GM12878 (cell line): ENCODE measurements around the gene PCDHGA1. TPM values are rescaled to one million over a fixed set of nuclear protein-coding genes. Genes with fewer than 3 reads are reported as not detected.

Experiments used
- ATAC-seq: fragments of 200-7000 bp; cut with Tn5 transposase; 3 replicates; pipeline ENCODE4 v1.9.1; 2020; ENCODE audit warnings: mild to moderate bottlenecking, moderate library complexity
- BruUV-seq: library from RNA; stranded (reverse); fragments of 400-500 nt; replicated peaks from 2 replicates; lab custom pipeline; 2021; lab: Mats Ljungman, UMichigan
- CTCF ChIA-PET: fragments of 300-600 bp; sonication (Branson Sonifier 250); formaldehyde crosslinking; extraction: SDS; loops from one replicate; lab custom pipeline; 2021; ENCODE audit warnings: inconsistent platforms; lab: Yijun Ruan, JAX
- POLR2A ChIA-PET: fragments of 350-600 bp; formaldehyde crosslinking; extraction: SDS; loops from one replicate; lab custom pipeline; 2021; ENCODE audit warnings: inconsistent platforms; lab: Charles Lee
- RAD21 ChIA-PET: fragments of 300-600 bp; sonication (Branson Sonifier 250); formaldehyde crosslinking; loops from one replicate; lab custom pipeline; 2023; ENCODE audit warnings: antibody characterized with exemption; ENCODE audit not compliant: unreplicated experiment; lab: Charles Lee
- SMC1A ChIA-PET: fragments of 300-600 bp; sonication (Branson Sonifier 250); formaldehyde crosslinking; loops from one replicate; lab custom pipeline; 2023; ENCODE audit not compliant: unreplicated experiment, uncharacterized antibody; lab: Charles Lee
- DNase-seq: peaks from one replicate; pipeline ENCODE4 v3.0.0-alpha.2; 2011; ENCODE audit warnings: low read depth, low spot score
- FAIRE-seq: peaks from 3 replicates; lab custom pipeline; 2011; peaks lifted over from hg19 to GRCh38; lab: Jason Lieb, UNC
- H2AFZ ChIP-seq: 2 replicates; pipeline ENCODE4 v1.6.0; 2011; ENCODE audit warnings: low read depth, low read length, control low read depth; ENCODE audit not compliant: control insufficient read depth
- H3K27ac ChIP-seq: 2 replicates; pipeline ENCODE4 v1.5.1; 2011; ENCODE audit warnings: control low read depth; ENCODE audit not compliant: control insufficient read depth, insufficient read depth
- H3K27me3 ChIP-seq, 2 experiments: replicated peaks in 1 of 2; 2 replicates each; pipeline versions ENCODE4 v1.6.0 to v1.6.1; 2011; ENCODE audit warnings: low read length in 1 of 2; ENCODE audit not compliant: control insufficient read depth in 2 of 2, insufficient read depth in 2 of 2
- H3K36me3 ChIP-seq, 2 experiments: 2 replicates each; pipeline ENCODE4 v1.5.1; 2011; ENCODE audit warnings: low read length in 1 of 2; ENCODE audit not compliant: control insufficient read depth in 2 of 2, insufficient read depth in 2 of 2
- H3K4me1 ChIP-seq: 2 replicates; pipeline ENCODE4 v1.6.1; 2011; ENCODE audit warnings: mild to moderate bottlenecking, low read length, moderate library complexity, mixed read lengths; ENCODE audit not compliant: control insufficient read depth, insufficient read depth
- H3K4me2 ChIP-seq: 2 replicates; pipeline ENCODE4 v1.6.0; 2011; ENCODE audit warnings: control low read depth; ENCODE audit not compliant: control insufficient read depth, insufficient read depth
- H3K4me3 ChIP-seq: fragments of 200-600 bp; sonication (generic); 2 replicates; pipeline ENCODE4 v1.5.1; 2016
- H3K79me2 ChIP-seq: 2 replicates; pipeline ENCODE4 v1.6.0; 2011; ENCODE audit warnings: low read length; ENCODE audit not compliant: control insufficient read depth, insufficient read depth
- H3K9ac ChIP-seq: 2 replicates; pipeline ENCODE4 v1.8.0; 2011; ENCODE audit warnings: low read length, control low read depth, mixed read lengths; ENCODE audit not compliant: control insufficient read depth, insufficient read depth
- H3K9me3 ChIP-seq: replicated peaks from 3 replicates; pipeline ENCODE4 v1.5.1; 2011; ENCODE audit warnings: mild to moderate bottlenecking, low read length; ENCODE audit not compliant: control insufficient read depth, insufficient read depth
- H4K20me1 ChIP-seq: 2 replicates; pipeline ENCODE4 v1.6.0; 2011; ENCODE audit not compliant: control insufficient read depth, insufficient read depth
- ASH2L ChIP-seq: fragments of 300-600, 200-600 bp; sonication (generic); IDR thresholded peaks from 2 replicates; pipeline ENCODE4 v1.6.1; 2017; ENCODE audit warnings: low read depth, mild to moderate bottlenecking, borderline replicate concordance
- BCLAF1 ChIP-seq: fragments of 450-650 bp; IDR thresholded peaks from 2 replicates; pipeline ENCODE4 v1.6.1; 2017; ENCODE audit warnings: antibody characterized with exemption, mild to moderate bottlenecking, moderate library complexity
- BHLHE40 ChIP-seq, 2 experiments: fragments of 450-650 bp in 1 of 2; IDR thresholded peaks; 2 replicates each; pipeline ENCODE4 v1.6.1; 2011 to 2017; ENCODE audit warnings: low read depth in 2 of 2, borderline replicate concordance in 1 of 2, improper control_type of control experiment in 1 of 2, low read length in 1 of 2, mild to moderate bottlenecking in 1 of 2
- CHD4 ChIP-seq: fragments of 200-600 bp; sonication (generic); IDR thresholded peaks from 2 replicates; pipeline ENCODE4 v1.6.1; 2016; ENCODE audit warnings: mild to moderate bottlenecking
- GABPA ChIP-seq: IDR thresholded peaks from 2 replicates; pipeline ENCODE4 v1.6.1; 2014; ENCODE audit warnings: antibody characterized with exemption, low read depth, mild to moderate bottlenecking, inconsistent platforms
- NBN ChIP-seq: fragments of 450-650 bp; IDR thresholded peaks from 2 replicates; pipeline ENCODE4 v1.6.1; 2016
- NFYA ChIP-seq: IDR thresholded peaks from 2 replicates; pipeline ENCODE4 v1.6.1; 2011; ENCODE audit warnings: low read depth, mild to moderate bottlenecking, low read length, improper control_type of control experiment, borderline replicate concordance
- SRF ChIP-seq, 2 experiments: IDR thresholded peaks; 2 replicates each; pipeline ENCODE4 v1.6.1; 2011; ENCODE audit warnings: low read depth in 2 of 2, low read length in 2 of 2, mild to moderate bottlenecking in 1 of 2, moderate library complexity in 1 of 2
- YBX1 ChIP-seq: fragments of 450-650 bp; IDR thresholded peaks from 2 replicates; pipeline ENCODE4 v1.6.1; 2016; ENCODE audit warnings: antibody characterized with exemption
- ZBTB40 ChIP-seq: fragments of 450-650 bp; IDR thresholded peaks from 2 replicates; pipeline ENCODE4 v1.6.1; 2016; ENCODE audit warnings: mild to moderate bottlenecking, moderate library complexity, borderline replicate concordance
- ZNF274 ChIP-seq: IDR thresholded peaks from one replicate; pipeline ENCODE4 v1.8.0; 2011; ENCODE audit not compliant: insufficient read length, insufficient read depth
- WGBS: methylation state at CpG from one replicate; pipeline ENCODE4 v1.1.6; 2016; ENCODE audit warnings: low lambda C conversion rate; ENCODE audit not compliant: insufficient replicate concordance, insufficient coverage; ENCODE audit errors: missing lambda C conversion rate; 5-methylcytosine and 5-hydroxymethylcytosine counted together
- in situ Hi-C: fragments of 300-500 bp; cut with MboI; formaldehyde crosslinking; loops from 9 replicates; pipeline ENCODE4 v1.14.3; 2018; ENCODE audit warnings: mixed read lengths
- intact Hi-C: fragments of 100-400 bp; cut with micrococcal nuclease; formaldehyde crosslinking; loops from one replicate; pipeline ENCODE4 v1.14.2; 2022; ENCODE audit not compliant: unreplicated experiment
- polyA plus RNA-seq, 11 experiments: library from polyadenylated mRNA; depleted of rRNA in 4 of 11; unstranded in 6 of 11; stranded (reverse) in 5 of 11; fragments of >200 nt; fragmentation: Nextera tagmentation in 4 of 11; fragmentation: Illumina TruSeq in 1 of 11; extraction: Ambion mirVana in 4 of 11; extraction: Trizol in 1 of 11; gene quantifications; 1 replicate in 1 of 11; 2 replicates in 10 of 11; pipeline versions ENCODE4 v1.2.1 to v1.2.3, GENCODE V29; 2011 to 2016; ENCODE audit warnings: inconsistent platforms in 2 of 11, missing spikeins in 2 of 11, low read depth in 1 of 11
- total RNA-seq, 4 experiments: library from RNA; depleted of rRNA in 3 of 4; stranded (reverse); fragments of >200 nt in 3 of 4; fragmentation: Illumina TruSeq in 1 of 4; extraction: Trizol in 1 of 4; gene quantifications; 2 replicates each; pipeline versions ENCODE4 v1.2.1 to v1.2.3, GENCODE V29; 2013 to 2021
- TF ChIP-seq, protein P1 (sequence below): fragments of 450-650 bp; IDR thresholded peaks from 2 replicates; pipeline ENCODE4 v1.6.1; 2018; ENCODE audit warnings: borderline replicate concordance, mild to moderate bottlenecking; ENCODE audit not compliant: partially characterized antibody
- TF ChIP-seq, protein P2 (sequence below): IDR thresholded peaks from 2 replicates; pipeline ENCODE4 v1.6.1; 2011; ENCODE audit warnings: low read depth, mild to moderate bottlenecking, low read length, moderate library complexity, borderline replicate concordance; ENCODE audit errors: extremely low read depth

PCDHGA1 gene
- total and polyA plus RNA-seq, 10 of the 15 experiments (the other 5 are each of a cell fraction or from before 2014, with no cell fraction given): 0.02 to 0.51 (median 0.19) TPM; not detected in 3

- no TSS peak for BruUV-seq
- no peaks in the 10 kb centered on the region for H4K20me1 ChIP-seq
- SMC1A ChIA-PET: interaction anchor here (1.4 kb wide), 1 partner anchor 242 kb away, joined by 3 read pairs; no protein-coding TSS in a partner anchor
- no peaks in the 10 kb centered on the region for H3K4me1 ChIP-seq
- POLR2A ChIA-PET: no interaction called here
- H3K9ac ChIP-seq: no peak overlapping the region
- H2AFZ ChIP-seq: no peak overlapping the region
- H3K79me2 ChIP-seq: peaks cover 23% of the 10 kb centered on the region
- DNase-seq (no peak), ATAC-seq (no peak), FAIRE-seq (no peak)
- 25% methylated on average over 3 of the region's 3 CpGs for WGBS
- intact Hi-C loops (no loop called here), in situ Hi-C loops (loop anchor here (10.0 kb wide), 1 partner anchor 243 kb away; no protein-coding TSS in a partner anchor)
- RAD21 ChIA-PET: no interaction called here
- no peaks in the 10 kb centered on the region for H3K27me3 ChIP-seq
- CTCF ChIA-PET: interaction anchor here (0.8 to 1.5 kb wide), 2 partner anchors 17 to 91 kb away, joined by 5 to 7 read pairs; partner anchors contain the start of genes PCDHGA10 and PCDHGA2
- no peak overlapping the region for H3K4me3 ChIP-seq
- peaks cover 24% of the 10 kb centered on the region for H3K9me3 ChIP-seq
- no peak overlapping the region for H3K27ac ChIP-seq
- H3K4me2 ChIP-seq: no peak overlapping the region
- 0 out of 4 replicates have a peak, but pooled peaks cover 0 to 4% of the 10 kb centered on the region in 2 experiments for H3K36me3 ChIP-seq
- TF ChIP-seq NBN (no peak), ZNF274 (no peak), CHD4 (no peak), GABPA (peak; percentile 44; the same call in 1 of the 2 replicates), YBX1 (no peak), BHLHE40 (IDR thresholded peaks at IDR 0.05; ENCODE audit: borderline replicate concordance in 1 of 2, low read depth in 2 of 2, low read length in 1 of 2) (no peak), SRF (IDR thresholded peaks at IDR 0.05; ENCODE audit: low read depth in 2 of 2, low read length in 2 of 2) (no peak), BCLAF1 (no peak), NFYA (no peak), ASH2L (no peak), ZBTB40 (no peak)
- TF ChIP-seq, protein P1, sequence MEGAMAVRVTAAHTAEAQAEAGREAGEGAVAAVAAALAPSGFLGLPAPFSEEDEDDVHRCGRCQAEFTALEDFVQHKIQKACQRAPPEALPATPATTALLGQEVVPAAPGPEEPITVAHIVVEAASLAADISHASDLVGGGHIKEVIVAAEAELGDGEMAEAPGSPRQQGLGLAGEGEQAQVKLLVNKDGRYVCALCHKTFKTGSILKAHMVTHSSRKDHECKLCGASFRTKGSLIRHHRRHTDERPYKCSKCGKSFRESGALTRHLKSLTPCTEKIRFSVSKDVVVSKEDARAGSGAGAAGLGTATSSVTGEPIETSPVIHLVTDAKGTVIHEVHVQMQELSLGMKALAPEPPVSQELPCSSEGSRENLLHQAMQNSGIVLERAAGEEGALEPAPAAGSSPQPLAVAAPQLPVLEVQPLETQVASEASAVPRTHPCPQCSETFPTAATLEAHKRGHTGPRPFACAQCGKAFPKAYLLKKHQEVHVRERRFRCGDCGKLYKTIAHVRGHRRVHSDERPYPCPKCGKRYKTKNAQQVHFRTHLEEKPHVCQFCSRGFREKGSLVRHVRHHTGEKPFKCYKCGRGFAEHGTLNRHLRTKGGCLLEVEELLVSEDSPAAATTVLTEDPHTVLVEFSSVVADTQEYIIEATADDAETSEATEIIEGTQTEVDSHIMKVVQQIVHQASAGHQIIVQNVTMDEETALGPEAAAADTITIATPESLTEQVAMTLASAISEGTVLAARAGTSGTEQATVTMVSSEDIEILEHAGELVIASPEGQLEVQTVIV: no peak
- TF ChIP-seq, protein P2, sequence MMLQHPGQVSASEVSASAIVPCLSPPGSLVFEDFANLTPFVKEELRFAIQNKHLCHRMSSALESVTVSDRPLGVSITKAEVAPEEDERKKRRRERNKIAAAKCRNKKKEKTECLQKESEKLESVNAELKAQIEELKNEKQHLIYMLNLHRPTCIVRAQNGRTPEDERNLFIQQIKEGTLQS: no peak
These were observed 8.1 kb upstream of the PCDHGA1 start for GRCh38 chr5:141322261-141322660.
